PC-9 (cell line): ENCODE measurements around the gene APLNR.

Experiments
- EZH2 ChIP-seq: fragments of 200-600 bp; sonication (generic); IDR thresholded peaks from 2 replicates; pipeline ENCODE4 v1.8.0; 2017; ENCODE audit warnings: antibody characterized with exemption, low read depth
- TF ChIP-seq, protein P1 (sequence below): fragments of 200-600 bp; sonication (generic); conservative IDR thresholded peaks from 2 replicates; pipeline ENCODE4 v1.6.1; 2017; ENCODE audit warnings: mixed run types, antibody characterized with exemption, mild to moderate bottlenecking, moderate library complexity

DNA sequence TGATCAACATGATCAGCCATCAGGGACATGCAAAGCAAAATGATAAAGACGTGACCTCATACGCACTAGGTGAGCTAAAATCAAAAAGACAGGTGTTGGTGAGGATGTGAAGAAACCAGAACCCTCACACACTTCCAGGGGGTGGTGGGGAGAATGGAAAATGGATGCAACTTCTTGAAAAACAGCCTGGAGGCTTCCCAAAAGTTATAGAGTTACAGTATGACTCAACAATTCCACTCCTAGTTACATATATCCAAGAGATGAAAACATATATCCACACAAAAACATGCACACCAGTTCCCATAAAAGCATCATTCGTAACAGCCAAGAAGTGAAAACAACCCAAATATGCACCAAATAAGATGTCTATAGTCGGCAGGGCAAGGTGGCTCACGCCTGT lies 42.1 kb upstream of the APLNR start:
- TF ChIP-seq, protein P1, sequence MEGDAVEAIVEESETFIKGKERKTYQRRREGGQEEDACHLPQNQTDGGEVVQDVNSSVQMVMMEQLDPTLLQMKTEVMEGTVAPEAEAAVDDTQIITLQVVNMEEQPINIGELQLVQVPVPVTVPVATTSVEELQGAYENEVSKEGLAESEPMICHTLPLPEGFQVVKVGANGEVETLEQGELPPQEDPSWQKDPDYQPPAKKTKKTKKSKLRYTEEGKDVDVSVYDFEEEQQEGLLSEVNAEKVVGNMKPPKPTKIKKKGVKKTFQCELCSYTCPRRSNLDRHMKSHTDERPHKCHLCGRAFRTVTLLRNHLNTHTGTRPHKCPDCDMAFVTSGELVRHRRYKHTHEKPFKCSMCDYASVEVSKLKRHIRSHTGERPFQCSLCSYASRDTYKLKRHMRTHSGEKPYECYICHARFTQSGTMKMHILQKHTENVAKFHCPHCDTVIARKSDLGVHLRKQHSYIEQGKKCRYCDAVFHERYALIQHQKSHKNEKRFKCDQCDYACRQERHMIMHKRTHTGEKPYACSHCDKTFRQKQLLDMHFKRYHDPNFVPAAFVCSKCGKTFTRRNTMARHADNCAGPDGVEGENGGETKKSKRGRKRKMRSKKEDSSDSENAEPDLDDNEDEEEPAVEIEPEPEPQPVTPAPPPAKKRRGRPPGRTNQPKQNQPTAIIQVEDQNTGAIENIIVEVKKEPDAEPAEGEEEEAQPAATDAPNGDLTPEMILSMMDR: no peak
- no peak for TF ChIP-seq EZH2
